Measurements from ENCODE around the gene FAM227A.
"Not testable (repeated sequence)": the region's sequence is repeated elsewhere in the genome, so short reads cannot be mapped to it uniquely, and the experiment has no call there.

The FAM227A gene

DNA sequence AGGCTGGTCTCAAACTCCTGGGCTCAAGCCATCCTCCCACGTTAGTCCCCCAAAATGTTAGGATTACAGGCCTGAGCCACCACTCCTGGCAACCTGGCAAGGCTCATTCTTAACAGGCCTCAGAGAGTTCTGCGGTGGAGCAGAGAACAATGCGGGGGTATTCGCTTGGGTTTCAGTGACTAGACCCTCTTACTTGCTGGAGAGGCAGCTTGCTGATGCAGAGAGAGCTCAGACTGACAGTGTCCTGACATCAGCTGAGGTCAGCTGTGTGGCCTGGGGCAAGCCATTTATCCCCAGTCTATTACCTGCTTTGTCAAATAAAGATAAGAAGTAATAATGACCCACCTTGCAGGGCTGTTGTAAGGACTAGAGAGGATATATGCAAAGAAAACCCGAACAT, 46.0 kb downstream of the FAM227A start:
- DNase-seq (ENCODE audit: low read depth, low spot score), result no peak
- TF ChIP-seq ZNF274 (IDR thresholded peaks at IDR 0.05; ENCODE audit: low read depth, low read length) (no peak), YY1 (IDR thresholded peaks at IDR 0.05; ENCODE audit: insufficient read depth, insufficient read length) (no peak), SUZ12 (IDR thresholded peaks at IDR 0.05; ENCODE audit: extremely low read depth, insufficient read depth, insufficient read length) (no peak)
- Histone ChIP-seq H3K4me3 (ENCODE audit: insufficient read length, low read depth) (no peak overlapping the region), H3K27me3 (ENCODE audit: insufficient read depth, insufficient read length) (no peaks in the 10 kb centered on the region), H3K4me1 (ENCODE audit: insufficient read depth, insufficient read length) (peaks cover 4% of the 10 kb centered on the region), H3K9me3 (ENCODE audit: insufficient read depth, low read length) (no peaks in the 10 kb centered on the region), H3K36me3 (ENCODE audit: insufficient read depth, insufficient read length, low read length) (no peaks in the 10 kb centered on the region), H3K9ac (ENCODE audit: insufficient read length, low read depth) (no peak overlapping the region)

DNA sequence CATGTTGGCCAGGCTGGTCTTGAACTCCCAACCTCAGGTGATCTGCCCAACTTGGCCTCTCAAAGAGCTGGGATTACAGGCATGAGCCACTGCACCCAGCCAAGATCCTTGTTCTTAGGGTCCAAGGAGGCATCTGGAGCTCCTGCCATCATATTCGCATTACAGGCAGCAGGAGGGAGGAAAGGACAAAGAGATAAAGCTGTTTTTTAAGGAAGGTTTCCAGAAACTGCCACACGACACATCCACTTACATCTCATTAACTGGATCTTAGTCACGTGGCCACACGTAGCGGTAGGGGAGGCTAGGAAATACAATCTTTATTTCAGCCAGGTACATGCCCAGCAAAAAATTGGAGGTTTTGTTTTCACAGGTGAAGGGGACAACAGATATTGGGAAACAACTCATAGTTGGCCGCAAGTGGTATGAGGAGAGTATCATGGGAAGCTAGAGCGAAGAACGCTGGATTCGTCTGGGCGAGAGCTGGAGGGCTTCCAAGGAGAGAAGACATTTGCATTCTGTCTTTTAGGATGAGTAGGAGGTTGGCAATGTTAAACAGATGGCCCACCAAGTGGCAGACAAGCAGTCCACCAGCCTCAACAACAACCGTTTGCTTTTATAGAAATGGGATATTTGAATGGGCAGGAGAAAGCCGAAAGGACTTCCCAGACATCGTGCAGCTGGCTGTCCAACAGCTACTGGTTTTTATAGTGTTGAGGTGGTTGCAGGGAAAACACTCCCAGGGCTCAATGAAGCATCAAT, 47.0 kb downstream of the FAM227A start:
- Histone ChIP-seq H3K9me3 (ENCODE audit: insufficient read depth, low read length) (no peaks in the 10 kb centered on the region), H3K27me3 (ENCODE audit: insufficient read depth, insufficient read length) (no peaks in the 10 kb centered on the region), H3K9ac (ENCODE audit: insufficient read length, low read depth) (no peak overlapping the region), H3K36me3 (ENCODE audit: insufficient read depth, insufficient read length, low read length) (no peaks in the 10 kb centered on the region), H3K4me1 (ENCODE audit: insufficient read depth, insufficient read length) (peaks cover 4% of the 10 kb centered on the region), H3K4me3 (ENCODE audit: insufficient read length, low read depth) (no peak overlapping the region)
- TF ChIP-seq YY1 (IDR thresholded peaks at IDR 0.05; ENCODE audit: insufficient read depth, insufficient read length), result no peak
- no peak for TF ChIP-seq SUZ12 (IDR thresholded peaks at IDR 0.05; ENCODE audit: extremely low read depth, insufficient read depth, insufficient read length)
- TF ChIP-seq ZNF274 (IDR thresholded peaks at IDR 0.05; ENCODE audit: low read depth, low read length), result no peak
- DNase-seq (ENCODE audit: low read depth, low spot score), result no peak

DNA sequence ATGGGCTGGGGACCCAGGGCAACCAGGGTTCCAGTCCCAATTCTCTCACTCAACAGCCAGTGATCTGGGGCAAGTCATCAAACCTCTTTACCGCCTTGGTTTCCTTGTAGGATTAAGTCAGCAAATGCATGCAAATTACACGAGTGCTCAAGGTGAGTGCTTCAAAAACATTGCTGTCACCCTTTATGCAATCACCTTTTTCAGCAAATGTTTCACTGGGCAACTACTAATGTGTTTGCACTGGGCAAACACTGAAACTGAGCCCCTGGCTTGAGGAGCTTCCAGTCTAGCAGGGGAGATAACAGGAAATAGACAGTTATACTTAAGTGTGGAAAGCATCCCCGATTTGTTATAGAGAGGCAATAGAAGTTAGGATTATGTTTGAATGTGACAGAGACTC, 48.5 kb downstream of the FAM227A start:
- no peak for TF ChIP-seq YY1 (IDR thresholded peaks at IDR 0.05; ENCODE audit: insufficient read depth, insufficient read length)
- no peak for TF ChIP-seq ZNF274 (IDR thresholded peaks at IDR 0.05; ENCODE audit: low read depth, low read length)
- TF ChIP-seq SUZ12 (IDR thresholded peaks at IDR 0.05; ENCODE audit: extremely low read depth, insufficient read depth, insufficient read length), result no peak
- no peak for DNase-seq (ENCODE audit: low read depth, low spot score)
- Histone ChIP-seq H3K36me3 (ENCODE audit: insufficient read depth, insufficient read length, low read length) (no peaks in the 10 kb centered on the region), H3K4me1 (ENCODE audit: insufficient read depth, insufficient read length) (peaks cover 4% of the 10 kb centered on the region), H3K27me3 (ENCODE audit: insufficient read depth, insufficient read length) (no peaks in the 10 kb centered on the region), H3K9ac (ENCODE audit: insufficient read length, low read depth) (no peak overlapping the region), H3K9me3 (ENCODE audit: insufficient read depth, low read length) (no peaks in the 10 kb centered on the region), H3K4me3 (ENCODE audit: insufficient read length, low read depth) (no peak overlapping the region)

DNA sequence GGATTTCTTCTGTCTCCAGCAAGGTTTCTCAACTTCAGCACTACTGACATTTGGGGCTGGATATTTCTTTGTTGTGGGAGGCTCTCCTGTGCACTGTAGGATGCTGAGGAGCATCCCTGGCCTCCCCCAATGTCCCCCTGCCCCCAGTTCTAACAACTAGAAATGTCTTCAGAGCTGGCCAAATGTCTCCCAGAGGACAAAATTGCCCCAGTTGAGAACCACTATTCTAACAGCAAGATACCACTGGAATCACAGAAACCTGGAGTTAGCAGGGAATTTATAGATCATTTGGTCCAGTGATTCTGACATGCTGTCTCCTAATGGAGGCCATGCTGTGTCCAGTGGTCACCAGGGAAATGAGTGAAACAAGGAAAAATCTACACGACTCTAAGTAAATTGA, 54.0 kb downstream of the FAM227A start:
- Histone ChIP-seq H3K27me3 (ENCODE audit: insufficient read depth, insufficient read length) (no peaks in the 10 kb centered on the region), H3K4me1 (ENCODE audit: insufficient read depth, insufficient read length) (no peaks in the 10 kb centered on the region), H3K9ac (ENCODE audit: insufficient read length, low read depth) (no peak overlapping the region), H3K9me3 (ENCODE audit: insufficient read depth, low read length) (no peaks in the 10 kb centered on the region), H3K36me3 (ENCODE audit: insufficient read depth, insufficient read length, low read length) (peaks cover 3% of the 10 kb centered on the region), H3K4me3 (ENCODE audit: insufficient read length, low read depth) (no peak overlapping the region)
- TF ChIP-seq YY1 (IDR thresholded peaks at IDR 0.05; ENCODE audit: insufficient read depth, insufficient read length), result no peak
- TF ChIP-seq ZNF274 (IDR thresholded peaks at IDR 0.05; ENCODE audit: low read depth, low read length), result no peak
- no peak for TF ChIP-seq SUZ12 (IDR thresholded peaks at IDR 0.05; ENCODE audit: extremely low read depth, insufficient read depth, insufficient read length)
- DNase-seq (ENCODE audit: low read depth, low spot score), result no peak

DNA sequence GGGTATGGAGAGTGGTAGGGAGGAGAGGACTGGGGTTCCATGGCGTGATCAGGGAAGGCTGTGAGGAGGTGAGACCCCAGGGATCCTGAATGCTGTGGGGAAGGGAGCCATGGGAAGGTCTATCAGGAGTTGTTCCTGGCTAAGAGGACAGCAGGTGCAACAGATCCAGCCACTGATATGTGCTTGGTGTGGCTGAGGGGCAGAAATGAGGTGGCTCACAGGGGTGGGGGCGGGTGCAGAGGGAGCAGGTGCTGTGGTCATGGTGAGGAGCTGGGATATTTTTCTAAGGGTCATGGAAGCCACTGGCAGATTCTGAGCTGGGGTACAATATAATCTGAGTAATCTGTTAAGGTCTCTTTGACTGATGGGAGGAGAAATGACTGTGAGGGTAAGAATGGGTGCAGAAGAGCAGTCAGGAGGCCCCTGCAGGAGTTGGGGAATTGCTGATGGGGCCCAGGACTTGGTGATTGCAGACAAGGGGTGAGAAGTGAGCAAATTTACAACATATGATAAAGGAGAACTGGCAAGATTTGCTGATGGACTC, 54.9 kb downstream of the FAM227A start:
- H3K27me3 ChIP-seq (ENCODE audit: insufficient read depth, insufficient read length), result no peaks in the 10 kb centered on the region
- peaks cover 3% of the 10 kb centered on the region for H3K36me3 ChIP-seq (ENCODE audit: insufficient read depth, insufficient read length, low read length)
- no peaks in the 10 kb centered on the region for H3K4me1 ChIP-seq (ENCODE audit: insufficient read depth, insufficient read length)
- H3K9me3 ChIP-seq (ENCODE audit: insufficient read depth, low read length), result no peaks in the 10 kb centered on the region
- no peak for TF ChIP-seq YY1 (IDR thresholded peaks at IDR 0.05; ENCODE audit: insufficient read depth, insufficient read length)
- TF ChIP-seq SUZ12 (IDR thresholded peaks at IDR 0.05; ENCODE audit: extremely low read depth, insufficient read depth, insufficient read length), result no peak
- TF ChIP-seq ZNF274 (IDR thresholded peaks at IDR 0.05; ENCODE audit: low read depth, low read length), result no peak
- no peak overlapping the region for H3K9ac ChIP-seq (ENCODE audit: insufficient read length, low read depth)
- no peak overlapping the region for H3K4me3 ChIP-seq (ENCODE audit: insufficient read length, low read depth)
- no peak for DNase-seq (ENCODE audit: low read depth, low spot score)

DNA sequence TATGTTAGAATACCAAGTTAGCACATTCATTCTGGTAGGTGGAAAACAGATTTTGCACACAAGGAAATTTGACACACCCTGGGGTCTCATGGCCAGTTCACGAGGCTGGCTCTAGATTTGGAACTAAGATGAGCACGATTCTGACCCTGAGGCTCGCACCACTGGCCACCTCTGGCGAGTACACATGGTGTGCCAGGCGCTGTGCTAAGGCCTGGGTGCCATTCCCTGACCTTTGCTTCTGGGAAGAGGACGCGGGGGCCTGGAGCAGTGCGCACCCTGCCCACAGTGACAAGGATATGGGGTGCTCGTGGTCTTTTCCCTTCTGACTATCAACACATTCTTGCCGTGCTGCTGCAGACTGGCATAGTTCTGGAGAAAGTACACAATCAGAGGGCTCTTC, 56.7 kb downstream of the FAM227A start:
- Histone ChIP-seq H3K4me3 (ENCODE audit: insufficient read length, low read depth) (no peak overlapping the region), H3K9ac (ENCODE audit: insufficient read length, low read depth) (no peak overlapping the region), H3K9me3 (ENCODE audit: insufficient read depth, low read length) (no peaks in the 10 kb centered on the region), H3K4me1 (ENCODE audit: insufficient read depth, insufficient read length) (no peaks in the 10 kb centered on the region), H3K36me3 (ENCODE audit: insufficient read depth, insufficient read length, low read length) (peaks cover 3% of the 10 kb centered on the region), H3K27me3 (ENCODE audit: insufficient read depth, insufficient read length) (no peaks in the 10 kb centered on the region)
- TF ChIP-seq SUZ12 (IDR thresholded peaks at IDR 0.05; ENCODE audit: extremely low read depth, insufficient read depth, insufficient read length), result no peak
- no peak for TF ChIP-seq YY1 (IDR thresholded peaks at IDR 0.05; ENCODE audit: insufficient read depth, insufficient read length)
- no peak for TF ChIP-seq ZNF274 (IDR thresholded peaks at IDR 0.05; ENCODE audit: low read depth, low read length)
- DNase-seq (ENCODE audit: low read depth, low spot score), result no peak

DNA sequence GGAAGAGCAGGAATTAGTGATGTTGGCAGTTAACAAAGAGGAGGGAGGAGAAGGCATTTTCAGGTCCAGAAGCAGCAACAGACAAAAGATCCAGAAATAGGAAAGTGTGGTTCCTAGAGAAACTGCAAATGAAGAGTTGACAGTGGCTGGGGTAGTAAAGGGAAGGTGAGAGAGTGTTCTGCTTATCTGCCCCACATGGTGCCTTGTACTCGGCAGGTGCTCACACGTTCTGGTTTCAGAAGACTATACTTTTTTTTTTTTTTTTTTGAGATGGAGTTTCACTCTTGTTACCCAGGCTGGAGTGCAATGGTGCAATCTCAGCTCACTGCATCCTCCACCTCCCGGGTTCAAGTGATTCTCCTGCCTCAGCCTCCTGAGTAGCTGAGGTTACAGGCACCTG, 73.3 kb downstream of the FAM227A start:
- not testable (repeated sequence) for DNase-seq (ENCODE audit: low read depth, low spot score); H3K9me3 ChIP-seq (ENCODE audit: insufficient read depth, low read length); H3K4me3 ChIP-seq (ENCODE audit: insufficient read length, low read depth); H3K36me3 ChIP-seq (ENCODE audit: insufficient read depth, insufficient read length, low read length); H3K9ac ChIP-seq (ENCODE audit: insufficient read length, low read depth); H3K4me1 ChIP-seq (ENCODE audit: insufficient read depth, insufficient read length); H3K27me3 ChIP-seq (ENCODE audit: insufficient read depth, insufficient read length)
